MCF 10A (cell line): ENCODE measurements around the gene SIRPA. TPM values are rescaled to one million over a fixed set of nuclear protein-coding genes. Genes with fewer than 3 reads are reported as not detected.
A peak's percentile ranks its signal among the peaks of the same experiment; 100 is the strongest.

Experiments
- BruUV-seq: library from RNA; stranded (reverse); fragments of 400-500 nt; replicated peaks from 2 replicates; lab custom pipeline; 2021; lab: Mats Ljungman, UMichigan
- CTCF ChIA-PET: fragments of 300-600 bp; sonication (Branson Sonifier 250); formaldehyde crosslinking; extraction: SDS; loops from one replicate; lab custom pipeline; 2021; ENCODE audit warnings: antibody characterized with exemption, inconsistent platforms; lab: Yijun Ruan, JAX
- POLR2A ChIA-PET: fragments of 300-600, 350-650 bp; sonication (Branson Sonifier 250); formaldehyde crosslinking; extraction: SDS; loops from one replicate; lab custom pipeline; 2020; ENCODE audit warnings: antibody characterized with exemption, inconsistent platforms; lab: Yijun Ruan, JAX
- DNase-seq: peaks from one replicate; pipeline ENCODE4 v3.0.0-alpha.2; 2018; ENCODE audit not compliant: unreplicated experiment
- H3K27ac Mint-ChIP-seq: one replicate; pipeline ENCODE4 v1.8.0; 2022; ENCODE audit warnings: mild to moderate bottlenecking, low read depth, mixed read lengths; ENCODE audit not compliant: unreplicated experiment
- H3K27me3 Mint-ChIP-seq: one replicate; pipeline ENCODE4 v1.8.0; 2022; ENCODE audit warnings: mixed read lengths; ENCODE audit not compliant: insufficient read depth, unreplicated experiment
- H3K36me3 Mint-ChIP-seq: one replicate; pipeline ENCODE4 v1.8.0; 2022; ENCODE audit warnings: mild to moderate bottlenecking, moderate library complexity, mixed read lengths; ENCODE audit not compliant: insufficient read depth, unreplicated experiment
- H3K4me1 Mint-ChIP-seq: one replicate; pipeline ENCODE4 v1.8.0; 2022; ENCODE audit warnings: mixed read lengths; ENCODE audit not compliant: insufficient read depth, unreplicated experiment
- H3K4me3 Mint-ChIP-seq: one replicate; pipeline ENCODE4 v1.8.0; 2022; ENCODE audit warnings: mild to moderate bottlenecking, moderate library complexity, mixed read lengths; ENCODE audit not compliant: unreplicated experiment
- H3K9me3 Mint-ChIP-seq: one replicate; pipeline ENCODE4 v1.8.0; 2022; ENCODE audit warnings: mixed read lengths; ENCODE audit not compliant: unreplicated experiment
- intact Hi-C: fragments of 100-400 bp; cut with micrococcal nuclease; formaldehyde crosslinking; loops from 2 replicates; pipeline ENCODE4 v1.14.1; 2022
- total RNA-seq: library from RNA; stranded (reverse); gene quantifications from 2 replicates; pipeline ENCODE4 v1.2.3, GENCODE V29; 2022
- TF ChIP-seq, protein P1 (sequence below): fragments of 200-600 bp; IDR thresholded peaks from one replicate; pipeline ENCODE4 v1.8.0; 2022; ENCODE audit warnings: antibody characterized with exemption, mild to moderate bottlenecking; ENCODE audit not compliant: unreplicated experiment

The SIRPA gene
- total RNA-seq, 1 experiment from 2014 or later = 18.0 TPM

DNA sequence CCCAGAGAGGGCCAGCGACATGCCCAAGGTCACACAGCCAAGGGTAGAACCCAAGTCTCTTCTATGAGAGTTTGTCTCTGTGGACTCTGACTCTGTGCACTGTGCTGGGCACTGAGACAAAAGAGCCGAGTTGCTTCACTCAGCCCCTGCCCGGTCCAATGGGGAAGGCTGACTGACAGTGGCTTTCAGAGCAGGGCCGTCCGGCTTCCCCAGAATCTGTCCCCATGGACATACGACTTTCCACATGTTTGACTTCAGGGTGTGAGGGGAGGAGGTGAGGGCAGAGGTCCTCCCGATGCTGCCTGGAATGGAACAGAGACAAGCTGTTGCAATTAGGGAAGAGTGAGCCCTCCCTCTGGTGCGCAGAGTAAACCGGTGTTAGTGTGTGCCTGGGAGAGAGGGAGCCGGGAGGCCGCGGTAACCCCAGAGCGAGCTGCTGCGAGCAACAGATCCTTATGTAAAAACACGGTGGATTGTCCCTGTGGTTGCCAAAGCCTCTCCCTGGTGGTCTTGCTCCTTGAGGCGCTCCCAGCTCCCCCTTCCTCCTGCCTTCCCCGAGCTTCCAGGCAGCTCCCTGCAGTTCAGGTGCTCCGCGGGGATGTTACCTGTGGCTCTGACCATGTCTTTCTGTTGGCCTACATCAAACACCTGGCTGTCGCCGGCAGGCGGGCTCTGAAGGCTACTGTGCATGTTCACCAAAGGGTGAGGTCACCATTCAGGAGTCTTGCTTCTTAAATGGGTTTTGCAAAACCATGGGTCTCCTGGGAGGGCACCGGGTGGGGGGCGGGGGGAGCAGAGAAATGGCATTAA, 672 bp downstream of the SIRPA start:
- peak overlapping the region; percentile 66 for H3K27ac Mint-ChIP-seq
- peak; percentile 48 for DNase-seq
- H3K27me3 Mint-ChIP-seq = no peaks in the 10 kb centered on the region
- H3K4me3 Mint-ChIP-seq = peak overlapping the region; percentile 79
- no peaks in the 10 kb centered on the region for H3K9me3 Mint-ChIP-seq
- BruUV-seq = TSS peak; percentile 41
- intact Hi-C loops = loop anchor here (2.0 to 10.0 kb wide), 5 partner anchors 39 to 279 kb away; no protein-coding TSS in a partner anchor
- CTCF ChIA-PET = interaction anchor here (0.6 to 1.1 kb wide), 5 partner anchors 8 to 227 kb away, joined by 3 to 6 read pairs (median 3); no protein-coding TSS in a partner anchor
- POLR2A ChIA-PET = interaction anchor here (0.6 to 2.2 kb wide), 6 partner anchors 39 to 574 kb away, joined by 3 to 15 read pairs (median 8); no protein-coding TSS in a partner anchor
- TF ChIP-seq, protein P1, sequence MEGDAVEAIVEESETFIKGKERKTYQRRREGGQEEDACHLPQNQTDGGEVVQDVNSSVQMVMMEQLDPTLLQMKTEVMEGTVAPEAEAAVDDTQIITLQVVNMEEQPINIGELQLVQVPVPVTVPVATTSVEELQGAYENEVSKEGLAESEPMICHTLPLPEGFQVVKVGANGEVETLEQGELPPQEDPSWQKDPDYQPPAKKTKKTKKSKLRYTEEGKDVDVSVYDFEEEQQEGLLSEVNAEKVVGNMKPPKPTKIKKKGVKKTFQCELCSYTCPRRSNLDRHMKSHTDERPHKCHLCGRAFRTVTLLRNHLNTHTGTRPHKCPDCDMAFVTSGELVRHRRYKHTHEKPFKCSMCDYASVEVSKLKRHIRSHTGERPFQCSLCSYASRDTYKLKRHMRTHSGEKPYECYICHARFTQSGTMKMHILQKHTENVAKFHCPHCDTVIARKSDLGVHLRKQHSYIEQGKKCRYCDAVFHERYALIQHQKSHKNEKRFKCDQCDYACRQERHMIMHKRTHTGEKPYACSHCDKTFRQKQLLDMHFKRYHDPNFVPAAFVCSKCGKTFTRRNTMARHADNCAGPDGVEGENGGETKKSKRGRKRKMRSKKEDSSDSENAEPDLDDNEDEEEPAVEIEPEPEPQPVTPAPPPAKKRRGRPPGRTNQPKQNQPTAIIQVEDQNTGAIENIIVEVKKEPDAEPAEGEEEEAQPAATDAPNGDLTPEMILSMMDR = no peak
- H3K4me1 Mint-ChIP-seq = peaks cover 37% of the 10 kb centered on the region
- H3K36me3 Mint-ChIP-seq = peaks cover 9% of the 10 kb centered on the region

DNA sequence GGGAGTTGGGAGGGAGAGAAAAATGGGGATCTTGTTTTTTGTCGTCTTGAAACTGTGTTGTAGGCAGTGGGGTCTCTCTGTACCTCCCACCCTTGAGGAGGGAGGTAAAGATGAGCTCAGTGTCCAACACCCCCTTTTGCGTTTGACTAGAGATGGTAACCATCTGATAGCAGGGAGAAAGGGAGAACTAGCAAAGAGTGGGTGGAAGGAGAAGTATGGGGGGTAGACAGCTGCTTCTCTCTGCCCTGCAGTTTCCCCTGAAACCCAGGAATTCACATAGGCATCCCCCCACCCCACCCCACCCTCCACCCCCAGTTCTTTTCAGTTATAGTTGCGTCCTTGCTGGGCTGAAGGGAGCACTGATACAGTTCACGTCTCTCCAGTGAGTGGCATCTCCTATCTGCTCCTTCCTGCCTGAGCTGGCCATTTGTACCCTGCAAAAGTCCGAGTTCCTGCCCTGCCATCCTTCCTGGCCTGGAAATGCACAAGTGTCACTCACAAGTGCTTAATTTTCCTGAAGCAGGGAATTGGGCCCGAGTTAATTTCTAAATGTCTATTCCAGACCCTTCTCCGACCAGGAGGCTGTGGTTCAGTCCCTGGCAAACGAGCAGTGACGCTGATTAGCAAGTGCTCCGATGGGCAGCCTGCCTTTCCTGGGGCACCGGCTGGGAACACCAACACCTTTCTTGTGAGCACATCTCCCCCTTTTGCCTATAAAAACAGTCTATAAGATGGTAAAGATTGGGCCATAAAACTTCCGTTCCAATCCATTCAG, 1.5 kb downstream of the SIRPA start:
- H3K27ac Mint-ChIP-seq = peak overlapping the region; percentile 54
- no peaks in the 10 kb centered on the region for H3K27me3 Mint-ChIP-seq
- intact Hi-C loops = loop anchor here (5.0 to 10.0 kb wide), 2 partner anchors 196 to 278 kb away; no protein-coding TSS in a partner anchor
- no TSS peak for BruUV-seq
- POLR2A ChIA-PET = interaction anchor here (0.6 to 2.2 kb wide), 7 partner anchors 14 to 573 kb away, joined by 3 to 15 read pairs (median 5); no protein-coding TSS in a partner anchor
- H3K36me3 Mint-ChIP-seq = peaks cover 13% of the 10 kb centered on the region
- CTCF ChIA-PET = interaction anchor here (0.6 to 1.1 kb wide), 6 partner anchors 7 to 226 kb away, joined by 3 to 7 read pairs (median 4); no protein-coding TSS in a partner anchor
- DNase-seq = no peak
- H3K9me3 Mint-ChIP-seq = no peaks in the 10 kb centered on the region
- TF ChIP-seq, protein P1 = no peak
- H3K4me1 Mint-ChIP-seq = peaks cover 37% of the 10 kb centered on the region
- H3K4me3 Mint-ChIP-seq = peak overlapping the region; percentile 79

DNA sequence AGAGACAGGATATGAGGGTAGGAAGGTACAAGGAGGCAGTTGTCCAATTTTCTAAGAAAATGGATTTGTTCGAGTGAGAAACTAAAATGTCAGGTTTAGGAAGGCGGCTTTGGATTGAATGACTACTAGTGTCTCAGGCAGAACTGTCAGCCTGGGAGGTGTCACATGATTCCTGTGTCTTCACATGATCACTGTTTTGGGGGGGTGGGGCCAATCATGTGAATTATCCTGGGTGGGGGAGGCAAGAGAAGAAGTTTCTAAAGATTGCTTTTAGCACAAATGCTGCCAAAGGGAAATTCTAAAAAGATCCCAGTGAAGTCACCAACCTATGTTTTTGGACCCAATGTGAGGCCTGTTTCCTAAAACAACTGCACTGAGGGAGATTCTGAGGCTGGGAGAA, 2.3 kb downstream of the SIRPA start:
- peak; percentile 17 for DNase-seq
- ChIA-PET CTCF (interaction anchor here (0.9 to 1.0 kb wide), 2 partner anchors 46 to 121 kb away, joined by 3 to 7 read pairs; no protein-coding TSS in a partner anchor), POLR2A (interaction anchor here (0.9 to 2.2 kb wide), 3 partner anchors 13 to 206 kb away, joined by 3 to 12 read pairs (median 10); no protein-coding TSS in a partner anchor)
- BruUV-seq = no TSS peak
- Mint-ChIP-seq H3K36me3 (peaks cover 20% of the 10 kb centered on the region), H3K27ac (peak overlapping the region; percentile 54), H3K9me3 (no peaks in the 10 kb centered on the region), H3K27me3 (no peaks in the 10 kb centered on the region), H3K4me3 (peak overlapping the region; percentile 62), H3K4me1 (peaks cover 36% of the 10 kb centered on the region)
- TF ChIP-seq, protein P1 = no peak
- intact Hi-C loops = loop anchor here (5.0 to 10.0 kb wide), 2 partner anchors 195 to 277 kb away; no protein-coding TSS in a partner anchor
